Thoracic aorta (tissue), 2 donors: ENCODE results near the gene RAPGEF4. TPM values are rescaled to one million over a fixed set of nuclear protein-coding genes. Genes with fewer than 3 reads are reported as not detected.

Experiments
- ATAC-seq: fragments of 150-250 bp; one replicate; pipeline ENCODE4 v1.8.0; 2017; ENCODE audit warnings: low read depth; ENCODE audit not compliant: insufficient number of reproducible peaks, low FRiP score
- DNase-seq: peaks from one replicate; pipeline ENCODE4 v3.0.0-alpha.2; 2020; ENCODE audit warnings: low spot score
- H3K27ac ChIP-seq, 2 donors: fragments of 200-600 bp; sonication (generic); 1 replicate in 1 of 2; 2 replicates in 1 of 2; pipeline ENCODE4 v1.5.1; 2016; ENCODE audit warnings: mild to moderate bottlenecking in 2 of 2, moderate library complexity in 2 of 2
- H3K27me3 ChIP-seq: fragments of 200-600 bp; sonication (generic); replicated peaks from 2 replicates; pipeline ENCODE4 v1.6.0; 2016; ENCODE audit warnings: mild to moderate bottlenecking; ENCODE audit not compliant: insufficient read depth
- H3K36me3 ChIP-seq: fragments of 200-600 bp; sonication (generic); one replicate; pipeline ENCODE4 v1.5.1; 2016
- H3K4me1 ChIP-seq, 2 donors: fragments of 200-600 bp; sonication (generic); 1 replicate in 1 of 2; 2 replicates in 1 of 2; pipeline versions ENCODE4 v1.5.1 to v1.6.0; 2016; ENCODE audit warnings: low read depth in 2 of 2, mild to moderate bottlenecking in 1 of 2; ENCODE audit not compliant: control insufficient read depth in 1 of 2
- H3K4me3 ChIP-seq: fragments of 200-600 bp; sonication (generic); 2 replicates; pipeline ENCODE4 v1.5.1; 2016; ENCODE audit warnings: mild to moderate bottlenecking
- H3K9me3 ChIP-seq: fragments of 200-600 bp; sonication (generic); 2 replicates; pipeline ENCODE4 v1.5.1; 2016
- total RNA-seq, 2 donors: library from RNA; depleted of rRNA; stranded (reverse); fragments of >200 nt; gene quantifications; one replicate each; pipeline versions ENCODE4 v1.1.0 to v1.2.3, GENCODE V29; 2016
- TF ChIP-seq, protein P1 (sequence below): fragments of 200-600 bp; sonication (generic); IDR thresholded peaks from one replicate; pipeline ENCODE4 v1.5.1; 2019; ENCODE audit warnings: antibody characterized with exemption

Gene RAPGEF4
- total RNA-seq, 2 donors from 2014 or later = 9.9 to 18.4 TPM

DNA sequence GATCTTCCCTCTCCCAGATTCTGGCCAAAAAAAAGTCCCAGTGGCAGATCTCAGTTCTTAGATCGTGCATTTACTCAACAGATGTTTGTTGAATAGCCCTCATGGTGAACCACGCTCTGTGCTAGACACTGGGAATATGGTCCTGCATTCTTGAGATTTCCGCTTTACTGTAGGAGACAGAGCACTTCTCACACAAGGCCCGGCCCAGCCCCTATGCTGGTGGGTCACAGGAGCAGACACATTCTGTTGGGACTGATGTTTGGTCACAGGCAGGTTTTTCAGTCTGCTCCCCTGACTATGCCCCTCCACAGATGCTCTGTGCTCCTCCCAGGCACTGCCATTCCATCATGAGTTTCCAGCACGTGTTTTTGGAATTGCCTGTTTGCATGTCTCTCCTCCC lies 110.9 kb downstream of the RAPGEF4 start:
- no peak overlapping the region for H3K27ac ChIP-seq
- H3K4me3 ChIP-seq = no peak overlapping the region
- H3K9me3 ChIP-seq = no peaks in the 10 kb centered on the region
- H3K4me1 ChIP-seq = no peaks in the 10 kb centered on the region
- DNase-seq = no peak
- TF ChIP-seq, protein P1, sequence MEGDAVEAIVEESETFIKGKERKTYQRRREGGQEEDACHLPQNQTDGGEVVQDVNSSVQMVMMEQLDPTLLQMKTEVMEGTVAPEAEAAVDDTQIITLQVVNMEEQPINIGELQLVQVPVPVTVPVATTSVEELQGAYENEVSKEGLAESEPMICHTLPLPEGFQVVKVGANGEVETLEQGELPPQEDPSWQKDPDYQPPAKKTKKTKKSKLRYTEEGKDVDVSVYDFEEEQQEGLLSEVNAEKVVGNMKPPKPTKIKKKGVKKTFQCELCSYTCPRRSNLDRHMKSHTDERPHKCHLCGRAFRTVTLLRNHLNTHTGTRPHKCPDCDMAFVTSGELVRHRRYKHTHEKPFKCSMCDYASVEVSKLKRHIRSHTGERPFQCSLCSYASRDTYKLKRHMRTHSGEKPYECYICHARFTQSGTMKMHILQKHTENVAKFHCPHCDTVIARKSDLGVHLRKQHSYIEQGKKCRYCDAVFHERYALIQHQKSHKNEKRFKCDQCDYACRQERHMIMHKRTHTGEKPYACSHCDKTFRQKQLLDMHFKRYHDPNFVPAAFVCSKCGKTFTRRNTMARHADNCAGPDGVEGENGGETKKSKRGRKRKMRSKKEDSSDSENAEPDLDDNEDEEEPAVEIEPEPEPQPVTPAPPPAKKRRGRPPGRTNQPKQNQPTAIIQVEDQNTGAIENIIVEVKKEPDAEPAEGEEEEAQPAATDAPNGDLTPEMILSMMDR = no peak
- H3K27me3 ChIP-seq = no peaks in the 10 kb centered on the region
- ATAC-seq = no peak
- no peaks in the 10 kb centered on the region for H3K36me3 ChIP-seq

DNA sequence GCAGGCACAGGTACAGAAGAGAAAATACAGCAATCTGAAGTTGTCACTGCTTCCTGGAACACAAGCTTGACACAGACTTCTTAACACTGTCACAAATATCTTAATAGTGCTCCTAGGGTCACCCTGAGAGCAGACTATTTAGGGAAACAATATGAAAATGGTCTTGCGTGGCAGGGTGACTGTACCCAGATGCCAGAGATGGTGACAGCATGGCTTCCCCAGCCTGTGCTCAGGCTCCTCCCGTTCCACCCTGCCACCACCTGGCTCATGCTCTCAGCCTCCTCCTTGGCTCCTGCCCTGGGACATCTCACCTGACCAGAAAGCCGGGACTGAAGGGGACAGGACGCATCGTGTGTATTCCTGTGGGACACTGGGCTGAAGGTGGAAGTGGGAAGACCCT lies 111.5 kb downstream of the RAPGEF4 start:
- H3K9me3 ChIP-seq = no peaks in the 10 kb centered on the region
- H3K4me3 ChIP-seq = no peak overlapping the region
- no peak overlapping the region for H3K27ac ChIP-seq
- H3K27me3 ChIP-seq = no peaks in the 10 kb centered on the region
- no peaks in the 10 kb centered on the region for H3K4me1 ChIP-seq
- DNase-seq (no peak), ATAC-seq (no peak)
- TF ChIP-seq, protein P1 = no peak
- no peaks in the 10 kb centered on the region for H3K36me3 ChIP-seq

DNA sequence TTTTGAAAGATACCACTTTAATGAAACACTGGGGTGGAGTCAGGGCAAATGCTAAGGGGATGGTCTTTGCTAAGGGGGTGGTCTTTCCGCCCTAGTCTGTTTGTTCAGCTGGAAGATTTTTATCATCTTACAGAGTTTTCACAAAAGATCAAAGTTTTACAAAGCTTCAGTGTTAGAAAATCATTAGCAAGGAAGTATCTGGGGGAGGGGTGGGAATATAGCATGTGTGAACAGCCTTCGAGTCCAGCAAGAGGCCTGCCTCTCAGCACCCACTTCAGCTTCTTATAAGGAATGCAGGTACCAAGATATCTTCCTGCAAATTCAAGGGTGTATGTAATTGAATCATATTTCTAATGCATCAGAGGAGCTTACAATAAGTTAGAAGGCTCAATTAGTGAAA lies 112.9 kb downstream of the RAPGEF4 start:
- Histone ChIP-seq H3K4me3 (no peak overlapping the region), H3K4me1 (no peaks in the 10 kb centered on the region), H3K36me3 (no peaks in the 10 kb centered on the region), H3K9me3 (no peaks in the 10 kb centered on the region), H3K27ac (no peak overlapping the region), H3K27me3 (no peaks in the 10 kb centered on the region)
- TF ChIP-seq, protein P1 = no peak
- ATAC-seq (no peak), DNase-seq (no peak)

DNA sequence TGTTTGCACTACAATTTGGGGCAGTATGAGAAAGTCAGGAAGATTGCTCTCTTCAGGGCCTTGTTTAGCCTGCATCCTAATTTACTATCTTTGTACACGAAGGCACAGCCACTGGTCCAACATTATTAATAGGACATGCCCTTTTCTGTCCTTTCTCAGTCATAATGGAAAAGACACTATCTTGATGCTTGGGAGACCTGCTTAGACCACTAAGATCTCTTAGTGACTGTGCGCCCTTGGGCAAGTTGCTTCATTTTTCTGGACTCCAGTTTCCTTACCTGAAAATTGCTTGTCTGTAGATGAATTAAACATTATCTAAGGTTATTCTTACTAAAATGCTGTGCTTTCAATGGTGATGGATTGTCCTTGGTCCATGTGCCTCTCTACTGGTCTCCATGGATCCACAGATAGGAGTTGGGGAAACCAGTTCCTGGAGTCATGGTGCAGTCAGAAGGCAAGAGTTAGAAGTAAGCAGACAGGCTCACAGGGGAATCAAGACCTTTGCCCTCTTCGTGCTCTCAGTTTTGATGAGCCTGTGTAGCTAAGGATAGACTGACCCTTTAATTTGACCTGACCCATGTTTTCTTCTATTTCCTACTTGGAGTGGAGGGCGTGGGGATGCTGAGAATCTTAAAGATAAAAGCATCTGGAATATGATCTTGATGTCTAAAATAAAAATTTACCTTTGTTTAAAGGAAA lies 114.0 kb downstream of the RAPGEF4 start:
- H3K9me3 ChIP-seq = no peaks in the 10 kb centered on the region
- no peak overlapping the region for H3K4me3 ChIP-seq
- TF ChIP-seq, protein P1 = no peak
- ATAC-seq (no peak), DNase-seq (no peak)
- no peak overlapping the region for H3K27ac ChIP-seq
- H3K36me3 ChIP-seq = no peaks in the 10 kb centered on the region
- no peaks in the 10 kb centered on the region for H3K4me1 ChIP-seq
- no peaks in the 10 kb centered on the region for H3K27me3 ChIP-seq

DNA sequence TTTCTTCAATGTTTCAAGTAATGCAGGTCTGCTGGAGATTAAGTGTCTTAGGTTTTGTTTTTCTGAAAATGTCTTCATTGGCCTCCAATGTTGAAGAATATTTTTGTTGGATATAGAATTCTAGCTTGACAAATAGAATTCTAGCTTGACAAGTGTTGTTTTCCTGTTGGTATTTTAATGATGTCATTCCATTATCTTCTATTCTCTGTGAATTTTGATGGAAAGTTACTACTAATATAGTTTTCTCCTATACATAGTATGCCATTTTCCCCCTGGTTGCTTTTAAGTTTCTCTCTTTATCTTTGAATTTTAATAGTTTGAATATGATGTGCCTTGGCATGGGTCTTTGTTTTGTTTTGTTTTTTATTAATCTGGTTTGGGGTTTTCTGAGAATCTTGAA lies 119.9 kb downstream of the RAPGEF4 start:
- TF ChIP-seq, protein P1 = no peak
- Histone ChIP-seq H3K4me3 (no peak overlapping the region), H3K27ac (no peak overlapping the region), H3K27me3 (no peaks in the 10 kb centered on the region), H3K4me1 (no peaks in the 10 kb centered on the region), H3K9me3 (no peaks in the 10 kb centered on the region), H3K36me3 (no peaks in the 10 kb centered on the region)
- DNase-seq (no peak), ATAC-seq (no peak)
